ENCODE data around the gene PRKCA. TPM values are rescaled to one million over a fixed set of nuclear protein-coding genes. Genes with fewer than 3 reads are reported as not detected.

The PRKCA gene
- total RNA-seq, 1 experiment from 2014 or later = 22.6 TPM

DNA sequence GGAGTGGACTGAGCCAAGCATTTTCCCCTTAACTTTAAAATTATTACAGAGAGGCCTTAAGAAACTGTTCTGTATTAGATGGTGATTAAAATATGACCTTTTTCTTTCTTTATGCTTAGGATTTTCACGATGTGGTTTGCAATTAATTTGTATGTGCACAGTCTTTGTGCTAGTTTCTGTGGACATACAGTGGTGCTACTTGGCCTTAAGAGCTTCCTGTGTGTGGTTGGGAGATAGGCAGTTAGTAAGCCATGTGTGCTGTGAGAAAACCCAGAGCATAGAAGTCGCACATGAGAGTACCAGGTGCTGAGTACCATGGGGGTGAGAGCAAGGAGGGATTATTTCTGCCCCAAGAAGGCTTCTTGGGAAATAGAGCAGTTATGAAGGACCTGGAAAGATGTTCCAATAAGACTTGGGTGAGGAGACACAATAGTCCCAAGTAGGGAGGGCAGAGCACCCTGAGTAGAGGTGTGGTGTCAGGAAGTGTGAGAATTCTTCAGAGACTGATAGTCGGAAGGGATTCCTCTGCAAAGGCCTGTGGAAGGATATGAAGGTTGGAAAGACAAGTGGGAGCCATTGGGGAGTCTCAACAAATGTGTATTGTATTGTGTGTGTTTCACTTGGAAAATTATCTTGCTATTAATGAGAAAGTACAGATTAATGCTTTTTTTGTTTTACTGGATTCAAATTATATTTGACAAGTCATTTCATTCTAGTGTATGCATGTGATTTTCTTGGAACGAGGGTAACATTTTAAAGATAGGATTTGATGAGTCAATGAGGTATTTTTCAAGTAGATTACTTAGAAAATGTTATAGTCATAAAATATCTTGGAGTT, 239.9 kb downstream of the PRKCA start:
- Histone ChIP-seq H3K4me2 (ENCODE audit: low read length) (peak overlapping the region; percentile 61), H3K27me3 (ENCODE audit: low read length) (no peaks in the 10 kb centered on the region), H3F3A (ENCODE audit: low read length, unreplicated experiment) (peaks cover 16% of the 10 kb centered on the region), H3K9ac (ENCODE audit: low read length) (peak overlapping the region; percentile 53), H3K9me3 (ENCODE audit: low read length) (no peaks in the 10 kb centered on the region), H3K4me3 (ENCODE audit: low read length) (peak overlapping the region; percentile 7; the same call in 1 of the 2 replicates), H3K9me2 (replicated peaks; ENCODE audit: low read length) (no peaks in the 10 kb centered on the region), H2AFZ (ENCODE audit: low read length) (peak overlapping the region; percentile 14), H3K4me1 (ENCODE audit: insufficient read depth, low read length) (peaks cover 61% of the 10 kb centered on the region), H3K36me3 (ENCODE audit: low read depth, low read length) (peaks cover 3% of the 10 kb centered on the region; the same call in 1 of the 2 replicates), H3K27ac (ENCODE audit: low read length) (peak overlapping the region; percentile 89), H3K79me2 (ENCODE audit: low read length) (peaks cover 43% of the 10 kb centered on the region), H4K20me1 (ENCODE audit: low read length) (no peaks in the 10 kb centered on the region)
- intact Hi-C loops (cut with micrococcal nuclease) = loop anchor here (1.0 to 10.0 kb wide), 3 partner anchors 19 to 238 kb away; partner anchors contain the start of gene PRKCA
- POLR2A ChIA-PET (ENCODE audit: unreplicated experiment) = interaction anchor here (0.5 kb wide), 1 partner anchor 1363 kb away, joined by 6 read pairs; no protein-coding TSS in a partner anchor
- TF ChIP-seq EZH2phosphoT487 (IDR thresholded peaks at IDR 0.05; ENCODE audit: borderline replicate concordance, low read length) = no peak
- TF ChIP-seq, protein P1, sequence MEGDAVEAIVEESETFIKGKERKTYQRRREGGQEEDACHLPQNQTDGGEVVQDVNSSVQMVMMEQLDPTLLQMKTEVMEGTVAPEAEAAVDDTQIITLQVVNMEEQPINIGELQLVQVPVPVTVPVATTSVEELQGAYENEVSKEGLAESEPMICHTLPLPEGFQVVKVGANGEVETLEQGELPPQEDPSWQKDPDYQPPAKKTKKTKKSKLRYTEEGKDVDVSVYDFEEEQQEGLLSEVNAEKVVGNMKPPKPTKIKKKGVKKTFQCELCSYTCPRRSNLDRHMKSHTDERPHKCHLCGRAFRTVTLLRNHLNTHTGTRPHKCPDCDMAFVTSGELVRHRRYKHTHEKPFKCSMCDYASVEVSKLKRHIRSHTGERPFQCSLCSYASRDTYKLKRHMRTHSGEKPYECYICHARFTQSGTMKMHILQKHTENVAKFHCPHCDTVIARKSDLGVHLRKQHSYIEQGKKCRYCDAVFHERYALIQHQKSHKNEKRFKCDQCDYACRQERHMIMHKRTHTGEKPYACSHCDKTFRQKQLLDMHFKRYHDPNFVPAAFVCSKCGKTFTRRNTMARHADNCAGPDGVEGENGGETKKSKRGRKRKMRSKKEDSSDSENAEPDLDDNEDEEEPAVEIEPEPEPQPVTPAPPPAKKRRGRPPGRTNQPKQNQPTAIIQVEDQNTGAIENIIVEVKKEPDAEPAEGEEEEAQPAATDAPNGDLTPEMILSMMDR (conservative IDR thresholded peaks at IDR 0.05; ENCODE audit: low read depth, low read length) = no peak
- DNase-seq (peak; percentile 66), ATAC-seq (peak; percentile 48)
- CTCF ChIA-PET = interaction anchor here (1.1 kb wide), 1 partner anchor 19 kb away, joined by 6 read pairs; no protein-coding TSS in a partner anchor
- BruUV-seq (replicated peaks) = no TSS peak

DNA sequence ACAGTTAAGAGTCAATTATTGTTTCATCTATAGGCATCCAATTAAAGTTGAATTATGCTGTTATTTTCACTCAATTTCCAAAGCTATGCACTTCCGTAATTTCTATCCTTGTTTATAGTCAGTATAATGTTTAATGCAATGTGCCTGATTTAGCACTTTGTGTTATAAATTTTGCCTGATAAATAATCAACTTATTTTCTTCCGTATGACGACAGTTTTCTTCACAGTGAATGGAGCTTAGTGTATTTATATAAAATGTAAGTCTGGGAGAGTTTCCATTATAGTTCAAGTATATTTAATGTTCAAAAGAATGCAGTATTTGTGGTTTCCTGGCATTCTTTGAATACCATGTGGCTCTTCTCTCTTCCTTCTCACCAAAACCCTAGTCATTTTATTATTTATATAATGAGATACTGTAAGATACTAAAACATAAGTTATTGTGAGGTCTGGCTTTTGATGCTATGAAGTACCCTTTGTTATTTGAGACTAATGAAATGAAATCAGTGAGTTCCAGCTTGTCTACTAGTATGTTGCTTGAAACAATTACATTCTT, 240.6 kb downstream of the PRKCA start:
- H3K79me2 ChIP-seq (ENCODE audit: low read length) = peaks cover 43% of the 10 kb centered on the region
- peak overlapping the region; percentile 89 for H3K27ac ChIP-seq (ENCODE audit: low read length)
- POLR2A ChIA-PET (ENCODE audit: unreplicated experiment) = interaction anchor here (0.7 kb wide), 1 partner anchor 20 kb away, joined by 4 read pairs; no protein-coding TSS in a partner anchor

More for the DNA sequence above, 240.6 kb downstream of the PRKCA start:
- no peak overlapping the region for H2AFZ ChIP-seq (ENCODE audit: low read length)
- H3K4me2 ChIP-seq (ENCODE audit: low read length) = peak overlapping the region; percentile 61
- H3K4me3 ChIP-seq (ENCODE audit: low read length) = no peak overlapping the region
- BruUV-seq (replicated peaks) = no TSS peak
- no peaks in the 10 kb centered on the region for H3K27me3 ChIP-seq (ENCODE audit: low read length)
- H4K20me1 ChIP-seq (ENCODE audit: low read length) = no peaks in the 10 kb centered on the region
- peaks cover 20% of the 10 kb centered on the region for H3F3A ChIP-seq (ENCODE audit: low read length, unreplicated experiment)
- H3K4me1 ChIP-seq (ENCODE audit: insufficient read depth, low read length) = peaks cover 68% of the 10 kb centered on the region
- H3K9ac ChIP-seq (ENCODE audit: low read length) = peak overlapping the region; percentile 53
- peaks cover 3% of the 10 kb centered on the region; the same call in 1 of the 2 replicates for H3K36me3 ChIP-seq (ENCODE audit: low read depth, low read length)
- TF ChIP-seq EZH2 (IDR thresholded peaks at IDR 0.05; ENCODE audit: low read length, unreplicated experiment) (no peak), EZH2phosphoT487 (IDR thresholded peaks at IDR 0.05; ENCODE audit: borderline replicate concordance, low read length) (no peak)
- TF ChIP-seq, protein P1 (conservative IDR thresholded peaks at IDR 0.05; ENCODE audit: low read depth, low read length) = no peak
- DNase-seq (peak; percentile 85), ATAC-seq (peak; percentile 28)
- intact Hi-C loops (cut with micrococcal nuclease) = loop anchor here (1.0 to 10.0 kb wide), 3 partner anchors 20 to 238 kb away; partner anchors contain the start of gene PRKCA
- no peaks in the 10 kb centered on the region for H3K9me2 ChIP-seq (replicated peaks; ENCODE audit: low read length)
- CTCF ChIA-PET = no interaction called here
- no peaks in the 10 kb centered on the region for H3K9me3 ChIP-seq (ENCODE audit: low read length)
